Astrocyte of the cerebellum (primary cell): ENCODE results near the gene TBC1D22A.

Experiments
- DNase-seq: peaks from one replicate; pipeline ENCODE4 v3.0.0-alpha.2; 2011; ENCODE audit warnings: low read depth
- H3K4me3 ChIP-seq: 2 replicates; pipeline ENCODE4 v1.5.1; 2011; ENCODE audit warnings: mild to moderate bottlenecking, low read depth, low read length, moderate library complexity
- CTCF ChIP-seq: IDR thresholded peaks from 2 replicates; pipeline ENCODE4 v1.5.1; 2012; ENCODE audit warnings: low read length, low read depth, moderate library complexity, mild to moderate bottlenecking; ENCODE audit errors: missing control alignments
- in situ Hi-C: cut with HindIII; loops from 2 replicates; pipeline ENCODE4 v1.10.0; 2017; ENCODE audit warnings: low sequenced_read_pairs

The TBC1D22A gene

GRCh38 chr22:46957521-46957920 lies 195.1 kb downstream of the TBC1D22A start:
- in situ Hi-C loops, result no loop called here
- TF ChIP-seq CTCF, result no peak

GRCh38 chr22:46958191-46958590 lies 195.7 kb downstream of the TBC1D22A start:
- no peak for TF ChIP-seq CTCF
- in situ Hi-C loops, result no loop called here
- H3K4me3 ChIP-seq, result no peak overlapping the region
- DNase-seq, result no peak

More at GRCh38 chr22:46957521-46957920, 195.1 kb downstream of the TBC1D22A start:
- DNase-seq, result no peak
- H3K4me3 ChIP-seq, result no peak overlapping the region

- in situ Hi-C loops, result no loop called here
- TF ChIP-seq CTCF, result no peak
- H3K4me3 ChIP-seq, result no peak overlapping the region
- DNase-seq, result no peak
These were observed 196.2 kb downstream of the TBC1D22A start for GRCh38 chr22:46958658-46959057.

GRCh38 chr22:46959369-46959768 lies 196.9 kb downstream of the TBC1D22A start:
- no peak for TF ChIP-seq CTCF
- DNase-seq, result no peak
- in situ Hi-C loops, result no loop called here
- H3K4me3 ChIP-seq, result no peak overlapping the region

GRCh38 chr22:46961591-46962295 lies 199.3 kb downstream of the TBC1D22A start:
- H3K4me3 ChIP-seq, result no peak overlapping the region
- DNase-seq, result no peak
- in situ Hi-C loops, result no loop called here
- TF ChIP-seq CTCF, result no peak

- in situ Hi-C loops, result no loop called here
- DNase-seq, result no peak
- TF ChIP-seq CTCF, result no peak
- H3K4me3 ChIP-seq, result no peak overlapping the region
These were observed 200.0 kb downstream of the TBC1D22A start for GRCh38 chr22:46962406-46962805.
